ENCODE results near the gene SKIC8. TPM values are rescaled to one million over a fixed set of nuclear protein-coding genes. Genes with fewer than 3 reads are reported as not detected.

Gene SKIC8
- total and polyA plus RNA-seq, 8 donors: 22.2 to 119 (median 53.9) TPM

DNA sequence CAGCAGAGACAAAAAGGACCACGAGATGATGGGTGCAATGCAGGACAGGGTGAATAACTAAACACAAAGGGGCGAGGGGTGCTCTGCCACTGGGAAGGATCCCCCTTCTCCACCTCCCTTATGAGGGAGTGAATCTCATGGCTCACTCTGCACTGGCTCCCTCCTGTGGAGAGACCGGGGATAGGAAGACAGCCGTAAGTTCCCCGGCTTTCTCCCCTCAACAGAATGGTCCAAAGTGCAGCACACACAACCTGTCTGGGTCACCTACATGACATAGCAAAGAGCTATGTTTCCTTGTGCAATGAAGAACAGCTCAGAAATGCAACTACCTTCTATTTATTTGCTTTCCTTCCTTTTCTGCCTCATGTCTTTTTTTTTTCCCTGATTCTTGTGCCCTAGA, 57.3 kb downstream of the SKIC8 start:
- Histone ChIP-seq H3K27ac (no peak overlapping the region), H3K4me1 (peaks cover 0 to 20% (median 14%) of the 10 kb centered on the region in 4 donors), H3K27me3 (peaks cover 0 to 6% (median 0%) of the 10 kb centered on the region in 3 donors), H3K36me3 (no peaks in the 10 kb centered on the region), H3K4me3 (no peak overlapping the region), H3K9me3 (no peaks in the 10 kb centered on the region)
- intact Hi-C loops (cut with DNase I; ENCODE audit: low total_unique reads): loop anchor here (5.0 kb wide), 1 partner anchor 130 kb away; no protein-coding TSS in a partner anchor
- TF ChIP-seq POLR2A (IDR thresholded peaks at IDR 0.05): no peak
- no peak for TF ChIP-seq EP300 (IDR thresholded peaks at IDR 0.05)
- TF ChIP-seq, protein P1, sequence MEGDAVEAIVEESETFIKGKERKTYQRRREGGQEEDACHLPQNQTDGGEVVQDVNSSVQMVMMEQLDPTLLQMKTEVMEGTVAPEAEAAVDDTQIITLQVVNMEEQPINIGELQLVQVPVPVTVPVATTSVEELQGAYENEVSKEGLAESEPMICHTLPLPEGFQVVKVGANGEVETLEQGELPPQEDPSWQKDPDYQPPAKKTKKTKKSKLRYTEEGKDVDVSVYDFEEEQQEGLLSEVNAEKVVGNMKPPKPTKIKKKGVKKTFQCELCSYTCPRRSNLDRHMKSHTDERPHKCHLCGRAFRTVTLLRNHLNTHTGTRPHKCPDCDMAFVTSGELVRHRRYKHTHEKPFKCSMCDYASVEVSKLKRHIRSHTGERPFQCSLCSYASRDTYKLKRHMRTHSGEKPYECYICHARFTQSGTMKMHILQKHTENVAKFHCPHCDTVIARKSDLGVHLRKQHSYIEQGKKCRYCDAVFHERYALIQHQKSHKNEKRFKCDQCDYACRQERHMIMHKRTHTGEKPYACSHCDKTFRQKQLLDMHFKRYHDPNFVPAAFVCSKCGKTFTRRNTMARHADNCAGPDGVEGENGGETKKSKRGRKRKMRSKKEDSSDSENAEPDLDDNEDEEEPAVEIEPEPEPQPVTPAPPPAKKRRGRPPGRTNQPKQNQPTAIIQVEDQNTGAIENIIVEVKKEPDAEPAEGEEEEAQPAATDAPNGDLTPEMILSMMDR (IDR thresholded peaks at IDR 0.05): no peak
- no peak for TF ChIP-seq POLR2AphosphoS5 (IDR thresholded peaks at IDR 0.05)
- 72 to 83% (median 75%) methylated on average over 5 of the region's 5 CpGs for WGBS, 5 donors
- peak in 1 of 2 donors; percentile 30 for DNase-seq

DNA sequence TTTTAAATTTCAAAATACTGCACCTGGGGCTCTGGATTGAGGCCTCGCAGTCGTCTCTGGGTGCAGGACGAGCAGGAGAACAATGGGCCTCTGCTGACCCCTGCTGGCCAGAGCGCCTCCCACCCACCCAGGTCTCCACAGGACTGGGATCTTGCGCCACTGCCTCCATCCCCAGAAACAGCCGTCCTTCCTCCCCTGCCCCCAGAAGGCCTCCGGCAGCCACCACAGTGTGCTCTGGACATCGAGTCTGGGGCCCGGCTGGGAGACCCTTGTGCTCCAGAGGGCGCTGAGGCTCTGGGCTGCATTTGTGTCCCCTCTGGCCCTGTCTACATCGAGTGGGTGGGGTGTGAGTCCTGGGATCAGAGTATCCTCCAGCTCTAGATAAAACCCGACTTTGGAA, 58.4 kb downstream of the SKIC8 start:
- TF ChIP-seq EP300 (IDR thresholded peaks at IDR 0.05): no peak
- TF ChIP-seq POLR2AphosphoS5 (IDR thresholded peaks at IDR 0.05): no peak
- TF ChIP-seq, protein P1 (IDR thresholded peaks at IDR 0.05): peak in 5 of 7 experiments; percentile 70 to 92 (median 83)
- Histone ChIP-seq H3K9me3 (no peaks in the 10 kb centered on the region), H3K4me3 (no peak overlapping the region), H3K36me3 (no peaks in the 10 kb centered on the region), H3K27ac (no peak overlapping the region), H3K27me3 (peaks cover 0 to 6% (median 0%) of the 10 kb centered on the region in 3 donors), H3K4me1 (peaks cover 0 to 20% (median 14%) of the 10 kb centered on the region in 4 donors)
- DNase-seq: peak; percentile 91 to 93
- intact Hi-C loops (cut with DNase I; ENCODE audit: low total_unique reads): loop anchor here (5.0 kb wide), 1 partner anchor 129 kb away; no protein-coding TSS in a partner anchor
- 9 to 12% (median 10%) methylated on average over 9 to 12 of the region's 12 CpGs for WGBS, 5 donors

DNA sequence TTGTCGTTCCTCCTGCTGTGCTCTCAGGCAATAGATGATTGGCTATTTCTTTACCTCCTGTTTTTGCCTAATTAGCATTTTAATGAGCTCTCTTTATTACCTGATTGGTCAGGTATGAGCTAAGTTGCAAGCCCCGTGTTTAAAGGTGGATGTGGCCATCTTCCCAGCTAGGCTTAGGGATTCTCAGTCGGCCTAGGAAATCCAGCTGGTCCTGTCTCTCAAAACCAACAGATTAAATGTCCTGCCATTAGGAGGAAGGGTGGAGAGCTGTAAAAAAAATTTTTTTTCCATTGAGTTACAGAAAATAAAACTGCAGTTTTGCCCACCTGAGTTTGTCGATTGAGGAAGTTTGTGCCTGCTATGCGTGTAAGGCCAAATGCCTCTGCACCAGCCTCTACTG, 59.6 kb downstream of the SKIC8 start:
- Histone ChIP-seq H3K36me3 (no peaks in the 10 kb centered on the region), H3K9me3 (no peaks in the 10 kb centered on the region), H3K27ac (no peak overlapping the region), H3K27me3 (peaks cover 0 to 8% (median 2%) of the 10 kb centered on the region in 3 donors), H3K4me1 (peaks cover 0 to 20% (median 14%) of the 10 kb centered on the region in 4 donors), H3K4me3 (no peak overlapping the region)
- TF ChIP-seq POLR2AphosphoS5 (IDR thresholded peaks at IDR 0.05): no peak
- TF ChIP-seq, protein P1 (IDR thresholded peaks at IDR 0.05): no peak
- TF ChIP-seq EP300 (IDR thresholded peaks at IDR 0.05): no peak
- TF ChIP-seq POLR2A (IDR thresholded peaks at IDR 0.05): no peak
- WGBS, 5 donors: 77 to 91% (median 86%) methylated on average over 5 of the region's 5 CpGs
- DNase-seq: no peak
- intact Hi-C loops (cut with DNase I; ENCODE audit: low total_unique reads): loop anchor here (5.0 kb wide), 1 partner anchor 128 kb away; no protein-coding TSS in a partner anchor

DNA sequence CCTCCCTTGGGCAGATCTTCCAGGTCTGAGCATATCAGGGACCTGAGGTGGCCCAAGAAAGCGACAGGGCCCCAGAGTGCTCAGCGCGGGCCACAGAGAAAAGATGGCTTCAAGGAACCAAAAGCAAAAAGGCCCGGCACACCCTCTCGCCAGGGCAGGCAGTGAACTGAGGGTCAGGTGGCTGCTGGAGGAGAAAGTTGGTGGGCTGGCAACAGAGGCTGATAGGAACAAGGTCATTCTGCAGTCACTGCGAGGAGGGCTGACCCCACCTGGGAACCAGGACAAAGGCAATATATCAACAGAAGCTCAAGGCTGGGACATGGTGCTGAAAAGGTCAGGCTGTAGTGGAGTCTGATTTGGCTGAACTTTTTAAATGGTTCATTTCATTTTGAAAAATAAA, 62.3 kb downstream of the SKIC8 start:
- intact Hi-C loops (cut with DNase I; ENCODE audit: low total_unique reads): no loop called here
- 65 to 79% (median 78%) methylated on average over 6 of the region's 6 CpGs for WGBS, 5 donors
- Histone ChIP-seq H3K27ac (no peak overlapping the region), H3K9me3 (no peaks in the 10 kb centered on the region), H3K36me3 (no peaks in the 10 kb centered on the region), H3K4me1 (peaks cover 0 to 6% (median 0%) of the 10 kb centered on the region in 4 donors), H3K27me3 (peaks cover 0 to 14% (median 3%) of the 10 kb centered on the region in 3 donors), H3K4me3 (no peak overlapping the region)
- no peak for TF ChIP-seq EP300 (IDR thresholded peaks at IDR 0.05)
- no peak for TF ChIP-seq POLR2AphosphoS5 (IDR thresholded peaks at IDR 0.05)
- TF ChIP-seq, protein P1 (IDR thresholded peaks at IDR 0.05): no peak
- no peak for TF ChIP-seq POLR2A (IDR thresholded peaks at IDR 0.05)
- no peak for DNase-seq

Data from stomach (tissue), 9 donors.